MM.1S (cell line): ENCODE measurements around the gene KLHDC7B.

Experiments used
- DNase-seq: peaks from one replicate; pipeline ENCODE4 v3.0.0-alpha.2; 2015
- H2AFZ ChIP-seq: fragments of 300-600 bp; sonication (generic); 2 replicates; pipeline ENCODE4 v1.6.0; 2016; ENCODE audit warnings: antibody characterized with exemption, low read length
- H3F3A ChIP-seq: fragments of 300-600 bp; sonication (generic); 2 replicates; pipeline ENCODE4 v1.6.1; 2016; ENCODE audit warnings: mild to moderate bottlenecking, antibody characterized with exemption, low read length, moderate library complexity, mixed read lengths; ENCODE audit not compliant: insufficient read depth
- H3K27ac ChIP-seq: fragments of 300-600 bp; sonication (generic); 2 replicates; pipeline ENCODE4 v1.5.1; 2016; ENCODE audit warnings: mild to moderate bottlenecking, low read length
- H3K27me3 ChIP-seq: fragments of 300-600 bp; sonication (generic); replicated peaks from 2 replicates; pipeline ENCODE4 v1.6.0; 2016; ENCODE audit warnings: low read length; ENCODE audit not compliant: insufficient read depth
- H3K36me3 ChIP-seq: fragments of 300-600 bp; sonication (generic); replicated peaks from 2 replicates; pipeline ENCODE4 v1.6.1; 2016; ENCODE audit warnings: mild to moderate bottlenecking, low read length, mixed read lengths; ENCODE audit not compliant: insufficient read depth
- H3K4me1 ChIP-seq: fragments of 300-600 bp; sonication (generic); 2 replicates; pipeline ENCODE4 v1.6.1; 2016; ENCODE audit warnings: low read length, mixed read lengths
- H3K4me2 ChIP-seq: fragments of 300-600 bp; sonication (generic); 2 replicates; pipeline ENCODE4 v1.6.0; 2016; ENCODE audit warnings: low read depth, low read length
- H3K4me3 ChIP-seq: fragments of 300-600 bp; sonication (generic); 2 replicates; pipeline ENCODE4 v1.5.1; 2016; ENCODE audit warnings: low read length, mixed read lengths
- H3K79me2 ChIP-seq: fragments of 300-600 bp; sonication (generic); 2 replicates; pipeline ENCODE4 v1.6.1; 2016; ENCODE audit warnings: mixed run types, low read length, mixed read lengths
- H3K9ac ChIP-seq: fragments of 300-600 bp; sonication (generic); 2 replicates; pipeline ENCODE4 v1.6.1; 2016; ENCODE audit warnings: low read length, mixed read lengths
- H3K9me2 ChIP-seq: fragments of 300-600 bp; sonication (generic); replicated peaks from 2 replicates; pipeline ENCODE4 v1.6.1; 2016; ENCODE audit warnings: mild to moderate bottlenecking, low read length, mixed read lengths; ENCODE audit not compliant: insufficient read depth
- H3K9me3 ChIP-seq: fragments of 300-600 bp; sonication (generic); replicated peaks from 2 replicates; pipeline ENCODE4 v1.6.1; 2016; ENCODE audit warnings: mild to moderate bottlenecking, low read length, mixed read lengths; ENCODE audit not compliant: insufficient read depth
- H4K20me1 ChIP-seq: fragments of 300-600 bp; sonication (generic); 2 replicates; pipeline ENCODE4 v1.6.1; 2016; ENCODE audit warnings: mild to moderate bottlenecking, low read length, moderate library complexity, mixed read lengths; ENCODE audit not compliant: insufficient read depth
- EZH2 ChIP-seq: fragments of 300-600 bp; sonication (generic); optimal IDR thresholded peaks from 2 replicates; pipeline ENCODE3; 2017; ENCODE audit warnings: low read depth, mild to moderate bottlenecking, antibody characterized with exemption, low read length, mixed read lengths
- EZH2phosphoT487 ChIP-seq: fragments of 300-600 bp; sonication (generic); IDR thresholded peaks from 2 replicates; pipeline ENCODE4 v1.6.1; 2018; ENCODE audit warnings: antibody characterized with exemption, low read length
- TF ChIP-seq, protein P1 (sequence below): fragments of 300-600 bp; sonication (generic); IDR thresholded peaks from 2 replicates; pipeline ENCODE4 v1.5.1; 2016; ENCODE audit warnings: antibody characterized with exemption, low read length, mixed read lengths

The KLHDC7B gene

DNA sequence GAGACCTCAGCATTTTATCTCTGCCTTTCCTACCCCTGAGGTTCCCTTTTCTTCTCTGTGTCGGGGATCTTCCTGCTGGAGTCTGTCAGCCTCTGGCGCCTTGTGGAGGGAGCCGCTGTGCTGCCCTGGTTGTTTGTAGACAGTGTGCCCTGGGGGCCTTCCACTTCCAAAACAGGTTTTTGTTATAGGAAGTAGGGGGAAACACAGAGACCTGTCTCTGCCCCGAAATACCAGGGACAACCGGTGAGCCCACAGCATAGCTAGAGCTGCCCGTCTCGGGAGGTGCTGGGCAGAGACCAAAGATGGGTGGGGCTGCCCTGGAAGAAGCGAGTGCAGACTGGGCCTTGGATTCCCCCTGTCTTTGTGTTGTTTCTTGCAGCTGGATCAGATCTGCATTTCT lies 29.6 kb upstream of the KLHDC7B start:
- H3K4me3 ChIP-seq = no peak overlapping the region
- H3K79me2 ChIP-seq = peaks cover 68% of the 10 kb centered on the region
- 0 out of 2 replicates have a peak, but pooled peaks cover 3% of the 10 kb centered on the region for H3K36me3 ChIP-seq
- no peak overlapping the region for H3K27ac ChIP-seq
- no peak for DNase-seq
- H3F3A ChIP-seq = no peaks in the 10 kb centered on the region
- no peak overlapping the region for H3K4me2 ChIP-seq
- TF ChIP-seq, protein P1, sequence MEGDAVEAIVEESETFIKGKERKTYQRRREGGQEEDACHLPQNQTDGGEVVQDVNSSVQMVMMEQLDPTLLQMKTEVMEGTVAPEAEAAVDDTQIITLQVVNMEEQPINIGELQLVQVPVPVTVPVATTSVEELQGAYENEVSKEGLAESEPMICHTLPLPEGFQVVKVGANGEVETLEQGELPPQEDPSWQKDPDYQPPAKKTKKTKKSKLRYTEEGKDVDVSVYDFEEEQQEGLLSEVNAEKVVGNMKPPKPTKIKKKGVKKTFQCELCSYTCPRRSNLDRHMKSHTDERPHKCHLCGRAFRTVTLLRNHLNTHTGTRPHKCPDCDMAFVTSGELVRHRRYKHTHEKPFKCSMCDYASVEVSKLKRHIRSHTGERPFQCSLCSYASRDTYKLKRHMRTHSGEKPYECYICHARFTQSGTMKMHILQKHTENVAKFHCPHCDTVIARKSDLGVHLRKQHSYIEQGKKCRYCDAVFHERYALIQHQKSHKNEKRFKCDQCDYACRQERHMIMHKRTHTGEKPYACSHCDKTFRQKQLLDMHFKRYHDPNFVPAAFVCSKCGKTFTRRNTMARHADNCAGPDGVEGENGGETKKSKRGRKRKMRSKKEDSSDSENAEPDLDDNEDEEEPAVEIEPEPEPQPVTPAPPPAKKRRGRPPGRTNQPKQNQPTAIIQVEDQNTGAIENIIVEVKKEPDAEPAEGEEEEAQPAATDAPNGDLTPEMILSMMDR = no peak
- TF ChIP-seq EZH2phosphoT487 (no peak), EZH2 (no peak)
- H3K27me3 ChIP-seq = no peaks in the 10 kb centered on the region
- no peaks in the 10 kb centered on the region for H3K9me2 ChIP-seq
- H3K9ac ChIP-seq = no peak overlapping the region
- H4K20me1 ChIP-seq = peaks cover 7% of the 10 kb centered on the region; the same call in 1 of the 2 replicates
- H3K4me1 ChIP-seq = no peaks in the 10 kb centered on the region
- H3K9me3 ChIP-seq = no peaks in the 10 kb centered on the region
- H2AFZ ChIP-seq = no peak overlapping the region

GRCh38 chr22:50516891-50517290 lies 28.8 kb upstream of the KLHDC7B start:
- no peak overlapping the region for H3K4me3 ChIP-seq
- H3K36me3 ChIP-seq = 0 out of 2 replicates have a peak, but pooled peaks cover 3% of the 10 kb centered on the region
- H3K4me1 ChIP-seq = no peaks in the 10 kb centered on the region
- H3K9me2 ChIP-seq = no peaks in the 10 kb centered on the region
- peaks cover 7% of the 10 kb centered on the region; the same call in 1 of the 2 replicates for H4K20me1 ChIP-seq
- no peak overlapping the region for H3K27ac ChIP-seq
- no peak overlapping the region for H3K4me2 ChIP-seq
- no peaks in the 10 kb centered on the region for H3F3A ChIP-seq
- no peaks in the 10 kb centered on the region for H3K9me3 ChIP-seq
- TF ChIP-seq, protein P1 = no peak
- TF ChIP-seq EZH2phosphoT487 = no peak
- TF ChIP-seq EZH2 = no peak
- H2AFZ ChIP-seq = no peak overlapping the region
- H3K79me2 ChIP-seq = peaks cover 66% of the 10 kb centered on the region
- no peak for DNase-seq
- no peaks in the 10 kb centered on the region for H3K27me3 ChIP-seq
- H3K9ac ChIP-seq = no peak overlapping the region

GRCh38 chr22:50517495-50518260 lies 28.0 kb upstream of the KLHDC7B start:
- Histone ChIP-seq H3K4me3 (no peak overlapping the region), H3K9ac (no peak overlapping the region), H4K20me1 (peaks cover 7% of the 10 kb centered on the region; the same call in 1 of the 2 replicates), H3K36me3 (0 out of 2 replicates have a peak, but pooled peaks cover 3% of the 10 kb centered on the region), H3K9me2 (no peaks in the 10 kb centered on the region), H2AFZ (no peak overlapping the region), H3K4me1 (no peaks in the 10 kb centered on the region), H3K9me3 (no peaks in the 10 kb centered on the region), H3F3A (no peaks in the 10 kb centered on the region), H3K4me2 (no peak overlapping the region), H3K79me2 (peaks cover 63% of the 10 kb centered on the region), H3K27me3 (no peaks in the 10 kb centered on the region), H3K27ac (no peak overlapping the region)
- DNase-seq = no peak
- TF ChIP-seq, protein P1 = no peak
- TF ChIP-seq EZH2 = no peak
